H9 (cell line): ENCODE data around the gene RITA1. TPM values are rescaled to one million over a fixed set of nuclear protein-coding genes. Genes with fewer than 3 reads are reported as not detected.
A peak's percentile ranks its signal among the peaks of the same experiment; 100 is the strongest.

Experiments used
- DNase-seq: peaks from one replicate; pipeline ENCODE4 v3.0.0-alpha.2; 2017
- H2AFZ ChIP-seq: one replicate; pipeline ENCODE4 v1.6.1; 2013; ENCODE audit warnings: mild to moderate bottlenecking, low read length, control low read depth, moderate library complexity
- H2AK5ac ChIP-seq: 2 replicates; pipeline ENCODE4 v1.6.1; 2013; ENCODE audit warnings: low read length, control low read depth, mixed read lengths; ENCODE audit not compliant: insufficient read length
- H2BK120ac ChIP-seq: one replicate; pipeline ENCODE4 v1.6.1; 2013; ENCODE audit warnings: low read depth, mild to moderate bottlenecking, low read length, control low read depth, inconsistent platforms; ENCODE audit not compliant: poor library complexity, severe bottlenecking
- H2BK12ac ChIP-seq: 2 replicates; pipeline ENCODE4 v1.6.1; 2013; ENCODE audit warnings: low read length, control low read depth, mixed read lengths, low read depth; ENCODE audit not compliant: insufficient read length
- H2BK15ac ChIP-seq: 2 replicates; pipeline ENCODE4 v1.6.1; 2013; ENCODE audit warnings: low read depth, low read length, control low read depth
- H2BK20ac ChIP-seq: one replicate; pipeline ENCODE4 v1.6.1; 2013; ENCODE audit warnings: low read depth, mild to moderate bottlenecking, low read length, control low read depth, inconsistent platforms; ENCODE audit not compliant: poor library complexity, severe bottlenecking
- H2BK5ac ChIP-seq: 2 replicates; pipeline ENCODE4 v1.6.1; 2013; ENCODE audit warnings: low read length, control low read depth, mixed read lengths; ENCODE audit not compliant: insufficient read length
- H3K14ac ChIP-seq: 2 replicates; pipeline ENCODE4 v1.6.1; 2013; ENCODE audit warnings: low read length, control low read depth; ENCODE audit not compliant: insufficient read depth
- H3K18ac ChIP-seq: 2 replicates; pipeline ENCODE4 v1.6.1; 2013; ENCODE audit warnings: low read depth, mild to moderate bottlenecking, mixed read lengths, low read length, control low read depth; ENCODE audit not compliant: insufficient read length
- H3K23ac ChIP-seq: 2 replicates; pipeline ENCODE4 v1.6.1; 2013; ENCODE audit warnings: low read length, control low read depth, mixed read lengths, low read depth; ENCODE audit not compliant: insufficient read length
- H3K23me2 ChIP-seq: 2 replicates; pipeline ENCODE4 v1.6.1; 2013; ENCODE audit warnings: low read depth, mild to moderate bottlenecking, mixed read lengths, low read length, control low read depth; ENCODE audit not compliant: insufficient read length, poor library complexity, severe bottlenecking
- H3K27ac ChIP-seq: 2 replicates; pipeline ENCODE4 v1.5.1; 2013; ENCODE audit warnings: low read length, control low read depth, mixed read lengths, low read depth; ENCODE audit not compliant: insufficient read length
- H3K27me3 ChIP-seq: 2 replicates; pipeline ENCODE4 v1.6.1; 2013; ENCODE audit warnings: low read length, control low read depth, inconsistent platforms; ENCODE audit not compliant: insufficient read depth
- H3K4ac ChIP-seq: 2 replicates; pipeline ENCODE4 v1.6.1; 2013; ENCODE audit warnings: low read depth, mild to moderate bottlenecking, control low read depth, inconsistent platforms, low read length, moderate library complexity
- H3K4me1 ChIP-seq: 2 replicates; pipeline ENCODE4 v1.6.1; 2013; ENCODE audit warnings: low read length, control low read depth, inconsistent platforms; ENCODE audit not compliant: insufficient read depth
- H3K4me2 ChIP-seq: 2 replicates; pipeline ENCODE4 v1.6.1; 2013; ENCODE audit warnings: low read length, control low read depth, mixed read lengths; ENCODE audit not compliant: insufficient read length, insufficient read depth
- H3K56ac ChIP-seq: 2 replicates; pipeline ENCODE4 v1.6.1; 2013; ENCODE audit warnings: low read depth, mild to moderate bottlenecking, mixed read lengths, low read length, control low read depth; ENCODE audit not compliant: insufficient read length
- H3K79me1 ChIP-seq: 2 replicates; pipeline ENCODE4 v1.6.1; 2013; ENCODE audit warnings: low read depth, mild to moderate bottlenecking, moderate library complexity, low read length, control low read depth, inconsistent platforms; ENCODE audit not compliant: insufficient read depth, poor library complexity, severe bottlenecking
- H3K79me2 ChIP-seq: 2 replicates; pipeline ENCODE4 v1.6.1; 2013; ENCODE audit warnings: low read length, control low read depth, inconsistent platforms; ENCODE audit not compliant: insufficient read depth
- H3K9ac ChIP-seq: 2 replicates; pipeline ENCODE4 v1.6.1; 2013; ENCODE audit warnings: low read length, control low read depth, mixed read lengths; ENCODE audit not compliant: insufficient read length; ENCODE audit errors: extremely low read depth
- H3K9me3 ChIP-seq: one replicate; pipeline ENCODE4 v1.6.1; 2013; ENCODE audit warnings: low read depth, low read length, inconsistent platforms; ENCODE audit not compliant: control insufficient read depth
- H3T11ph ChIP-seq: one replicate; pipeline ENCODE4 v1.6.1; 2013; ENCODE audit warnings: mild to moderate bottlenecking, low read length, control low read depth, inconsistent platforms
- H4K20me1 ChIP-seq: one replicate; pipeline ENCODE4 v1.6.1; 2013; ENCODE audit not compliant: control insufficient read depth, insufficient read length, insufficient read depth
- H4K5ac ChIP-seq: 2 replicates; pipeline ENCODE4 v1.6.1; 2013; ENCODE audit warnings: low read depth, mild to moderate bottlenecking, mixed read lengths, low read length, control low read depth; ENCODE audit not compliant: insufficient read length
- H4K8ac ChIP-seq: replicated peaks from 2 replicates; pipeline ENCODE4 v1.6.1; 2013; ENCODE audit warnings: low read length, control low read depth, mixed read lengths, low read depth; ENCODE audit not compliant: insufficient read length
- H4K91ac ChIP-seq: 2 replicates; pipeline ENCODE4 v1.6.1; 2013; ENCODE audit warnings: low read depth, mild to moderate bottlenecking, moderate library complexity, mixed read lengths, low read length, control low read depth; ENCODE audit not compliant: insufficient read length
- H3K27ac Mint-ChIP-seq, 3 experiments: 2 replicates in 2 of 3; 3 replicates in 1 of 3; pipeline ENCODE4 v1.8.0; 2020 to 2021; ENCODE audit warnings: mixed read lengths in 3 of 3, mild to moderate bottlenecking in 1 of 3, moderate library complexity in 1 of 3
- H3K27me3 Mint-ChIP-seq: 2 replicates; pipeline ENCODE4 v1.8.0; 2021; ENCODE audit warnings: low read depth, mild to moderate bottlenecking, moderate library complexity, mixed read lengths
- H3K36me3 Mint-ChIP-seq, 3 experiments: 2 replicates in 2 of 3; 3 replicates in 1 of 3; pipeline ENCODE4 v1.8.0; 2020 to 2021; ENCODE audit warnings: low read depth in 3 of 3, mixed read lengths in 3 of 3; ENCODE audit not compliant: insufficient read depth in 1 of 3
- H3K4me1 Mint-ChIP-seq, 2 experiments: 2 replicates each; pipeline ENCODE4 v1.8.0; 2020; ENCODE audit warnings: mixed read lengths in 2 of 2
- H3K4me3 Mint-ChIP-seq, 2 experiments: 2 replicates in 1 of 2; 3 replicates in 1 of 2; pipeline ENCODE4 v1.8.0; 2020 to 2021; ENCODE audit warnings: mild to moderate bottlenecking in 2 of 2, mixed read lengths in 2 of 2, moderate library complexity in 1 of 2
- H3K9me3 Mint-ChIP-seq, 2 experiments: 2 replicates in 1 of 2; 3 replicates in 1 of 2; pipeline ENCODE4 v1.8.0; 2020; ENCODE audit warnings: mild to moderate bottlenecking in 2 of 2, mixed read lengths in 2 of 2, moderate library complexity in 1 of 2
- WGBS: extraction: QIAGEN DNeasy Blood & Tissue Kit; methylation state at CpG from one replicate; pipeline ENCODE4 v1.1.7; 2013; ENCODE audit warnings: missing lambda C conversion rate, low lambda C conversion rate, mixed read lengths; ENCODE audit not compliant: insufficient read length; ENCODE audit errors: extremely low coverage; 5-methylcytosine and 5-hydroxymethylcytosine counted together
- total RNA-seq: library from RNA; stranded (reverse); gene quantifications from 2 replicates; pipeline ENCODE4 v1.2.1, GENCODE V29; 2021
- TF ChIP-seq, protein P1 (sequence below): fragments of 200-600 bp; sonication (generic); conservative IDR thresholded peaks from 3 replicates; pipeline ENCODE4 v1.8.0; 2021; ENCODE audit warnings: antibody characterized with exemption, mild to moderate bottlenecking

RITA1 gene
- total RNA-seq, 1 experiment from 2014 or later, result 26.1 TPM

DNA sequence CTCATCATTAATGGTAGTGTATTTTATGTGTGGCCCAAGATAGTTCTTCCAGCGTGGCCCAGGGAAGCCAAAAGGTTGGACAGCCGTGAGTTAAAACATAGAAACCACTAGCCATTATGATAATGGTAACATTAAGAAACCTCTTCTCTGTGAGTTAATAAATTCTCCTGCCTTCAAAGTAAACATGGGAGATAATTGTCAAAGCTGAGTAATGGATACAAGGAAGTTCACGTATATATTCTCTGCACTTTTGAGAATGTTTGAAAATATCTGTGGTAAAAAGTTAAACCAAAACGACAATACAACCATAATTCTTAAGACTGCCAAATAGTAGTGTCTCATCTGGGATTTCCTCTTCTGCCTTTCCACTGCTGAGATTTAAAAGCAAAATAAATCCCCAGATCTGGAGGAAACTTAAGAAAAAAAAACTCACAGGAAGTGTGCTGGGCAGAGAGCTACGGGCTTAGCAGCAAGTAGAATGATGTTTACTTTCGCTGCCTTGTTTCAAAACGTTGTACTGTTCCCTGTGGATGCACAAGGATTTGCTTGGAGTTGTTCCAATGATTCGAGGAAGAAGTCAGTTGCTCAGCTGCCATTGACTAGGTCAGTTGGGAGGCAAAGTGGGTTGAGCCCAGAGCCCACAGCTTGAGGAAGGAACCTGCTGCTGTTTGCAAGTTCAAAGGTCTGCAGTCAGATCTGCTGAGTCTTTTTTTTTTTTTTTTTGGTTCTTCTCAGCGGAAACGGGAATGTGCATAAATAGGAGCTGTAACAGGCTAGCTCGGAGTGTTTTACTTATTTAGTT, 37.4 kb downstream of the RITA1 start:
- no peak for DNase-seq
- peak overlapping the region in 1 of 3 experiments; percentile 62; a peak in 1 of 7 replicates for H3K27ac Mint-ChIP-seq
- WGBS, result no CpG with 5 or more reads among the region's 11 CpGs

More for the DNA sequence above, 37.4 kb downstream of the RITA1 start:
- Histone ChIP-seq H4K20me1 (no peaks in the 10 kb centered on the region), H3K9ac (no peak overlapping the region), H2AK5ac (no peak overlapping the region), H3K4me1 (peaks cover 4% of the 10 kb centered on the region; the same call in 1 of the 2 replicates), H2BK12ac (no peak overlapping the region), H3K23me2 (peaks cover 9% of the 10 kb centered on the region), H2BK20ac (no peak overlapping the region), H3K9me3 (no peaks in the 10 kb centered on the region), H4K5ac (no peak overlapping the region), H3K18ac (no peak overlapping the region), H2BK5ac (no peak overlapping the region), H3K23ac (no peak overlapping the region), H3K79me1 (no peaks in the 10 kb centered on the region), H2BK15ac (no peak overlapping the region), H3T11ph (no peak overlapping the region), H3K14ac (no peak overlapping the region), H2BK120ac (no peak overlapping the region), H3K4me2 (peak overlapping the region; percentile 66), H4K8ac (no peak overlapping the region), H3K4ac (no peak overlapping the region), H3K27ac (no peak overlapping the region), H3K79me2 (peaks cover 1% of the 10 kb centered on the region; the same call in 1 of the 2 replicates), H3K56ac (no peak overlapping the region), H3K27me3 (no peaks in the 10 kb centered on the region), H2AFZ (no peak overlapping the region), H4K91ac (no peak overlapping the region)
- Mint-ChIP-seq H3K36me3 (peaks cover 2 to 8% (median 5%) of the 10 kb centered on the region in 3 experiments; a peak in 5 of 7 replicates), H3K4me1 (peaks cover 19 to 20% of the 10 kb centered on the region in 2 experiments), H3K9me3 (no peaks in the 10 kb centered on the region), H3K27me3 (no peaks in the 10 kb centered on the region), H3K4me3 (peak overlapping the region; percentile 83 to 94; a peak in 4 of 5 replicates)
- TF ChIP-seq, protein P1, sequence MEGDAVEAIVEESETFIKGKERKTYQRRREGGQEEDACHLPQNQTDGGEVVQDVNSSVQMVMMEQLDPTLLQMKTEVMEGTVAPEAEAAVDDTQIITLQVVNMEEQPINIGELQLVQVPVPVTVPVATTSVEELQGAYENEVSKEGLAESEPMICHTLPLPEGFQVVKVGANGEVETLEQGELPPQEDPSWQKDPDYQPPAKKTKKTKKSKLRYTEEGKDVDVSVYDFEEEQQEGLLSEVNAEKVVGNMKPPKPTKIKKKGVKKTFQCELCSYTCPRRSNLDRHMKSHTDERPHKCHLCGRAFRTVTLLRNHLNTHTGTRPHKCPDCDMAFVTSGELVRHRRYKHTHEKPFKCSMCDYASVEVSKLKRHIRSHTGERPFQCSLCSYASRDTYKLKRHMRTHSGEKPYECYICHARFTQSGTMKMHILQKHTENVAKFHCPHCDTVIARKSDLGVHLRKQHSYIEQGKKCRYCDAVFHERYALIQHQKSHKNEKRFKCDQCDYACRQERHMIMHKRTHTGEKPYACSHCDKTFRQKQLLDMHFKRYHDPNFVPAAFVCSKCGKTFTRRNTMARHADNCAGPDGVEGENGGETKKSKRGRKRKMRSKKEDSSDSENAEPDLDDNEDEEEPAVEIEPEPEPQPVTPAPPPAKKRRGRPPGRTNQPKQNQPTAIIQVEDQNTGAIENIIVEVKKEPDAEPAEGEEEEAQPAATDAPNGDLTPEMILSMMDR, result no peak
